OCI-LY7 (cell line): ENCODE data around the gene PCNT.

Experiments used
- CTCF ChIP-seq: fragments of 200-600 bp; sonication (generic); conservative IDR thresholded peaks from 2 replicates; pipeline ENCODE4 v1.5.1; 2014; ENCODE audit warnings: mild to moderate bottlenecking, antibody characterized with exemption, low read length, moderate library complexity, mixed read lengths
- EZH2phosphoT487 ChIP-seq: fragments of 200-600 bp; sonication (generic); IDR thresholded peaks from 2 replicates; pipeline ENCODE4 v1.6.1; 2018; ENCODE audit warnings: low read depth, borderline replicate concordance, mild to moderate bottlenecking, mixed run types, antibody characterized with exemption, low read length, moderate library complexity, mixed read lengths

- TF ChIP-seq EZH2phosphoT487 (no peak), CTCF (no peak)
Measured at GRCh38 chr21:46344219-46344915, 20.4 kb downstream of the PCNT start.
